ENCODE measurements around the gene ISOC2.
A peak's percentile ranks its signal among the peaks of the same experiment; 100 is the strongest.
"Not testable (repeated sequence)": the region's sequence is repeated elsewhere in the genome, so short reads cannot be mapped to it uniquely, and the experiment has no call there.

ISOC2 gene

DNA sequence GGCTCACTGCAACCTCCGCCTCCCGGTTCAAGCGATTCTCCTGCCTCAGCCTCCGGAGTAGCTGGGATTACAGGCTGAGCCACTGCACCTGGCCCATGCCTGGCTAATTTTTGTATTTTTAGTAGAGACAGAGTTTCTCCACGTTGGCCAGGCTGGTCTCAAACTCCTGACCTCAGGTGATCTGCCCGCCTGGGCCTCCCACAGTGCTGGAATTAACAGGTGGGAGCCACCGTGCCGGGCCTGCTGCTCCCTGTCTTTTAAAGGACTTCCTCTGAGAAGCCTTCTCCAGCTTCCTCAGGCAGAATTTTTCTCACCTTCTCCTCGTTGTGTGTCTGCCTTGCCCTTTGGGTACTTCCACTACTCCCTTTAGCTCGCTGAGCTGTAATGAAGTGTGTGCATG, 35.4 kb upstream of the ISOC2 start:
- H3K4me3 ChIP-seq (ENCODE audit: low read depth in 1 of 2, low read length in 2 of 2); H3K9me3 ChIP-seq (ENCODE audit: control insufficient read depth in 1 of 2, low read length in 2 of 2); H3K27me3 ChIP-seq (ENCODE audit: low read depth, low read length); H3K27ac ChIP-seq (ENCODE audit: low read length): not testable (repeated sequence)
- Histone ChIP-seq H3K4me1 (ENCODE audit: control insufficient read depth in 1 of 2, insufficient read depth in 2 of 2, low read length in 2 of 2) (peaks cover 0 to 21% of the 10 kb centered on the region in 2 donors), H3K36me3 (ENCODE audit: control insufficient read depth in 1 of 2, insufficient read depth in 2 of 2, low read length in 2 of 2) (peaks cover 0 to 29% of the 10 kb centered on the region in 2 donors)

DNA sequence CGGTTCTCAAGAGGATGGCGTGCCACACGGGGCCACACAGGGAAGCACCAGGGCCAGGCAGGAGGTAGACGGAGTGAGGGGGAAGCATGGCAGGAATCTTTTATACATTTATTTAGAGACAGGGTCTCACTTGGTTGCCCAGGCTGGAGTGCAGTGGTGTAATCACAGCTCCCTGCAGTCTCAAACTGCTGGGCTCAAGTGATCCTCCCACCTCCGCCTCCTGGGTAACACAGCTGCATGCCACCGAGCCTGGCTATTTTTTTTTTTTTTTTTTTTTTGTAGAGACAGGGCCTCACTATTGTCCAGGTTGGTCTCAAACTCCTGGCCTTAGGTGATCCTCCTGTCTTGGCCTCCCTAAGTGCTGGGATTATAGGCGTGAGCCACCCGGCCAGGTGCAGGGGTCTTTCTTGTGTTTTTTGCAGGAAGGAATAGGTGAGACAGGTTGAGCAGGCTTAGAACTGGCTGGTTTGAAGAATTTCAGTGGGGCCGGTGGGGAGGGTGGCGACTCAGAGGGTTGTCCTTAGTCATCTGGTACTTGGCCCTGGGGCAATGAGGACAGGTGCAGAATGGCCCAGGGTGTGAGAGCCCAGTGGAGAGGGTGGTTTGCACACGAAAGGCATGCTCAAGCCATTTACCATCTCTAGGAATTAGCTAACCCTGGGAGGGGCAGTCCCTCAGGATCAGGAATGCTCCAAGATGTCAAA, 34.4 kb upstream of the ISOC2 start:
- no peaks in the 10 kb centered on the region for H3K9me3 ChIP-seq (ENCODE audit: control insufficient read depth in 1 of 2, low read length in 2 of 2)
- H3K4me3 ChIP-seq (ENCODE audit: low read depth in 1 of 2, low read length in 2 of 2): no peak overlapping the region
- no peaks in the 10 kb centered on the region for H3K27me3 ChIP-seq (ENCODE audit: low read depth, low read length)
- peaks cover 0 to 31% of the 10 kb centered on the region in 2 donors for H3K4me1 ChIP-seq (ENCODE audit: control insufficient read depth in 1 of 2, insufficient read depth in 2 of 2, low read length in 2 of 2)
- H3K36me3 ChIP-seq (ENCODE audit: control insufficient read depth in 1 of 2, insufficient read depth in 2 of 2, low read length in 2 of 2): peaks cover 0 to 19% of the 10 kb centered on the region in 2 donors
- H3K27ac ChIP-seq (ENCODE audit: low read length): no peak overlapping the region

DNA sequence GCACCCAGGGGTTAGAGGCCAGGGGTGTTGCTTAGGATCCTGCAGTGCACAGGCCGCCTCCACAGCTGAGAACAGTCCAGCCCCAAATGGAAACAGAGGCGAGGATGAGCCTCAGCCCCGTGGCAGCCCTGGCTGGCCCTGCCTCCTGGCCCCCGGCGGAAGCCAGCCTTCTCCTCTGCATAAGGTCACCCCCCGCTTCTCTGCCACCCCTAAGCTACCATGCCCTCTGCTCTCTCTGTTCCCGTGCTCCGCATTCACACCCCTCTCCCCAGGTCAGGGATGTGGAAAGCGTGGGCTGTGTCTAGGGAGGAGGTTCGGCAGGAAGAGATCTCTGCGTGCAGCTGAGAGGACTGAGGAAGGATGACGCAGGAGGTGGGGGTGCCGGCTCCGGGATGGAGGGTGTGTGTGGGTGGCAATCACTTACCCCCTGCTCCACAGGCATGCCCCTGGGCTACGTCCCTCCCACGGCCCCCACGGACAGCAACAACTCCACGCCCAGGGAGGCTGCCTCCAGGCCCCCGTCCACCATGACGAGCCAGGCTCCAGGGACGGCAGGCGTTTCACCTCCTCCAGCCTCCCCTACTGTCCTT, 32.8 kb upstream of the ISOC2 start:
- Histone ChIP-seq H3K36me3 (ENCODE audit: control insufficient read depth in 1 of 2, insufficient read depth in 2 of 2, low read length in 2 of 2) (peaks cover 0 to 7% of the 10 kb centered on the region in 2 donors), H3K4me1 (ENCODE audit: control insufficient read depth in 1 of 2, insufficient read depth in 2 of 2, low read length in 2 of 2) (peaks cover 0 to 46% of the 10 kb centered on the region in 2 donors), H3K27ac (ENCODE audit: low read length) (no peak overlapping the region), H3K27me3 (ENCODE audit: low read depth, low read length) (no peaks in the 10 kb centered on the region), H3K9me3 (ENCODE audit: control insufficient read depth in 1 of 2, low read length in 2 of 2) (no peaks in the 10 kb centered on the region), H3K4me3 (ENCODE audit: low read depth in 1 of 2, low read length in 2 of 2) (peak overlapping the region in 1 of 2 donors; percentile 61)

DNA sequence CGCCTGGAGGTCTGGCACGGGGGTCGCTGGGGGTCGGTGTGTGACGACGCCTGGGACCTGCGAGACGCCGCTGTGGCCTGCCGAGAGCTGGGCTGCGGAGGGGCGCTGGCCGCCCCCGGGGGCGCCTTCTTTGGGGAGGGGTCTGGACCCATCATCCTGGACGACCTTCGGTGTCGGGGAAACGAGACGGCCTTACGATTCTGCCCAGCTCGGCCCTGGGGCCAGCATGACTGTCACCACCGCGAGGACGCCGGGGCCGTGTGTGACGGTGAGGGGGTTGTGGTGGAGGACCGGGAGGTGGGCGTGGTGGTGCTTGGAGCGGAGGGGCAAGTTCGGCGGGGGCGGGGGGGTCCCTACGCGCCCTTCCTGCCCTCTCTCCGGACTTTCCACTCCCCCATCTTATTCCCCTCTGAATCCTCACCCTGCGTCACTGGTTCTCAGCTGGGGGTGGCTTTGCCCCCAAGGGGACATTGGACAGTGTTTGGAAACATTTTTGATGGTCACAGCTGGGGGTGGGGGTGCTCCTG, 32.3 kb upstream of the ISOC2 start:
- no peaks in the 10 kb centered on the region for H3K9me3 ChIP-seq (ENCODE audit: control insufficient read depth in 1 of 2, low read length in 2 of 2)
- H3K4me1 ChIP-seq (ENCODE audit: control insufficient read depth in 1 of 2, insufficient read depth in 2 of 2, low read length in 2 of 2): peaks cover 0 to 51% of the 10 kb centered on the region in 2 donors
- H3K27me3 ChIP-seq (ENCODE audit: low read depth, low read length): no peaks in the 10 kb centered on the region
- H3K36me3 ChIP-seq (ENCODE audit: control insufficient read depth in 1 of 2, insufficient read depth in 2 of 2, low read length in 2 of 2): peaks cover 0 to 2% of the 10 kb centered on the region in 2 donors
- peak overlapping the region in 1 of 2 donors; percentile 61 for H3K4me3 ChIP-seq (ENCODE audit: low read depth in 1 of 2, low read length in 2 of 2)
- no peak overlapping the region for H3K27ac ChIP-seq (ENCODE audit: low read length)

DNA sequence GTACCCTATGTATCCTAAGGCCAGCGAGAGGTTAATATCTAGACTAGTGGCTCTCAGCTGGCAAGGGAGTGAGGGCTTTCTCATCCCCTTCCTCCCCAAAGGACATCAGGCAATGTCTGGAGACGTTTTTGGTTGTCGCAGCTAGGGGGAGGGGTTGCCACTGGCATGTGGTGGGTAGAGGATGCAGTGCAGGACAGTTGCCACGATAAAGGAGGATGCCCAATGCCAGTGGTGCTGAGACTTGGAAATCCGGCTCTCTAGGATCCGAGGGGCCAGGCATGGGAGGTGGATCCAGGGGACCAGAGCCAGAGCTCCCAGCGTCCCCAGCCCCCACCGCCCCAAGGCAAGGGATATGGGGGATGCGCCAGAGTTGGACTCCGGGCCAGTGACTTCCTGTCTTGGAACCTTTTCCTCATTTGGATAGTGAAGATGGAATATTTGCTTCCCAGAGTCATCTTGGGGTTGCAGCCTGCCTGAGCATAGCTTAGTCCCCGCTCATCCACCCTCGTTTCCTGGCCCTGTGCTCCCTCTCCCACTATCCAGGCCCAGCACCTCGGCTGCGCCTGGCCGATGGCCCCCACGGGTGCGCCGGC, 31.7 kb upstream of the ISOC2 start:
- Histone ChIP-seq H3K4me3 (ENCODE audit: low read depth in 1 of 2, low read length in 2 of 2) (peak overlapping the region in 1 of 2 donors; percentile 40), H3K4me1 (ENCODE audit: control insufficient read depth in 1 of 2, insufficient read depth in 2 of 2, low read length in 2 of 2) (peaks cover 0 to 54% of the 10 kb centered on the region in 2 donors), H3K27me3 (ENCODE audit: low read depth, low read length) (no peaks in the 10 kb centered on the region), H3K27ac (ENCODE audit: low read length) (no peak overlapping the region), H3K9me3 (ENCODE audit: control insufficient read depth in 1 of 2, low read length in 2 of 2) (no peaks in the 10 kb centered on the region), H3K36me3 (ENCODE audit: control insufficient read depth in 1 of 2, insufficient read depth in 2 of 2, low read length in 2 of 2) (no peaks in the 10 kb centered on the region)

DNA sequence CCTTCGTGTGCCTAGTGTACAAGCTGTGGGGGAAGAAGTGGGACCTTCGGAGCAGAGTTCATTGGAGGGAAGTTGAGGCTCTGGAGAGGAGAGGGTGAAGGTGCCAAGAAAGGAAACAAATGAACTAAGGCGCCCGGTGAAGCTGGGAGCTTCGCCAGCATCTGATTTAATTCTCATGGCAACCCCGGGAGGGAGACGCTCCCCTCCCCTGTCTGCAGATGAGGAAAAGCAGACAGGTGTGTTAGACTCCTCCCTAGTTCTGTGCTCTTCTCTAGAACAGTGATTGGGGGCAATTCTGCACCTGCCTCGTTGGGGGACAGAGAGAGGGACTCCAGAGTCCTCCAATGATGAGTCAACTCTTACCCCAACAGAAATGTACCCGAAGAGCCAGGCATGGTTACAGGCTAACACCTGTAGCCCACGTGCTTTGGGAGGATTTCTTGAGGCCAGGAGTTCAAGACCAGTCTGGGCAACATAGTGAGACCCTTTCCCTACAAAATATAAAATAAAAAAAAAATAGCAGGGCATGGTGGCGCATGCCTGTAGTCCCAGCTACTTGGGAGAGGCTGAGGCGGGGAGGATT, 31.0 kb upstream of the ISOC2 start:
- Histone ChIP-seq H3K4me3 (ENCODE audit: low read depth in 1 of 2, low read length in 2 of 2) (no peak overlapping the region), H3K36me3 (ENCODE audit: control insufficient read depth in 1 of 2, insufficient read depth in 2 of 2, low read length in 2 of 2) (no peaks in the 10 kb centered on the region), H3K27me3 (ENCODE audit: low read depth, low read length) (no peaks in the 10 kb centered on the region), H3K27ac (ENCODE audit: low read length) (no peak overlapping the region), H3K4me1 (ENCODE audit: control insufficient read depth in 1 of 2, insufficient read depth in 2 of 2, low read length in 2 of 2) (peaks cover 0 to 59% of the 10 kb centered on the region in 2 donors), H3K9me3 (ENCODE audit: control insufficient read depth in 1 of 2, low read length in 2 of 2) (no peaks in the 10 kb centered on the region)

DNA sequence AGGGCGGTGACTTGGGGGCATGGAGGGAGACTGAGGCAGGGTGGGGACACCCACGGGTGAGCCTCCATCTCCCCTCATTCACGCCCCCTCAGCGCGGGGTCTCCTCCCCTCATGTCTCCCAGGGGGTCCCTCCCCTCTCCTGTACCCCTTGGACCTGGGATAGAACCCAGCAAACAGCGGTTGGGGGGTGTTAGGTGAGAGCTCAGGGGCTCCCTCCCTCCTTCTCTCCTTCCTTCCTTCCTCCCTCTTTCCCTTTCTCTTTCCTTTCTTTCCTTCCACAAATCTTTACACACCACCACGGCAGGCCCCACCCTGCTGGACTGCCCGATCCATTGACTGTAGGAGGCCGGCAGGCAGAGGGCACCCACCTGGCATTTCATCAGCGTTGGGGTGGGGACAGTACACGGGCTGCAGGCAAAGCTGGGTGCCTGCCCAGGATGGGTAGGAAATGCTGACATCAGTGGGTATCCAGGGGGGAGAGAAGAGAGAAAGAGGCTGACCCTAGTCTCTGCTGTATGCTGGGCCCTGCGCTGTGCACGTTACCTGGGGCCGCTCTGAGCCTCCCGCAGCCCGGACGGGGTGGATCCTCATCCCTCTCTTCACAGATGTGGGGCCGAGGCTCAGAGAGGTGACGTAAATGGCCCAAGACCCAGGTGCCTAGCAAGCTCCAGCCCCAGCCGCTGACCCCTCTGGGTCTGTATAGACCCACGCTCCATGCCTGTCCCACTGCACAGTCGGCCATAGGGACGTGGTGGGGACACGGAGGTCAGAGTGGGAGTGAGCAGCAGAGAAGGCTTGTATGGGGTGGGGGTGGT, 30.3 kb upstream of the ISOC2 start:
- Histone ChIP-seq H3K4me1 (ENCODE audit: control insufficient read depth in 1 of 2, insufficient read depth in 2 of 2, low read length in 2 of 2) (peaks cover 0 to 66% of the 10 kb centered on the region in 2 donors), H3K27me3 (ENCODE audit: low read depth, low read length) (no peaks in the 10 kb centered on the region), H3K9me3 (ENCODE audit: control insufficient read depth in 1 of 2, low read length in 2 of 2) (no peaks in the 10 kb centered on the region), H3K27ac (ENCODE audit: low read length) (no peak overlapping the region), H3K36me3 (ENCODE audit: control insufficient read depth in 1 of 2, insufficient read depth in 2 of 2, low read length in 2 of 2) (no peaks in the 10 kb centered on the region), H3K4me3 (ENCODE audit: low read depth in 1 of 2, low read length in 2 of 2) (no peak overlapping the region)

DNA sequence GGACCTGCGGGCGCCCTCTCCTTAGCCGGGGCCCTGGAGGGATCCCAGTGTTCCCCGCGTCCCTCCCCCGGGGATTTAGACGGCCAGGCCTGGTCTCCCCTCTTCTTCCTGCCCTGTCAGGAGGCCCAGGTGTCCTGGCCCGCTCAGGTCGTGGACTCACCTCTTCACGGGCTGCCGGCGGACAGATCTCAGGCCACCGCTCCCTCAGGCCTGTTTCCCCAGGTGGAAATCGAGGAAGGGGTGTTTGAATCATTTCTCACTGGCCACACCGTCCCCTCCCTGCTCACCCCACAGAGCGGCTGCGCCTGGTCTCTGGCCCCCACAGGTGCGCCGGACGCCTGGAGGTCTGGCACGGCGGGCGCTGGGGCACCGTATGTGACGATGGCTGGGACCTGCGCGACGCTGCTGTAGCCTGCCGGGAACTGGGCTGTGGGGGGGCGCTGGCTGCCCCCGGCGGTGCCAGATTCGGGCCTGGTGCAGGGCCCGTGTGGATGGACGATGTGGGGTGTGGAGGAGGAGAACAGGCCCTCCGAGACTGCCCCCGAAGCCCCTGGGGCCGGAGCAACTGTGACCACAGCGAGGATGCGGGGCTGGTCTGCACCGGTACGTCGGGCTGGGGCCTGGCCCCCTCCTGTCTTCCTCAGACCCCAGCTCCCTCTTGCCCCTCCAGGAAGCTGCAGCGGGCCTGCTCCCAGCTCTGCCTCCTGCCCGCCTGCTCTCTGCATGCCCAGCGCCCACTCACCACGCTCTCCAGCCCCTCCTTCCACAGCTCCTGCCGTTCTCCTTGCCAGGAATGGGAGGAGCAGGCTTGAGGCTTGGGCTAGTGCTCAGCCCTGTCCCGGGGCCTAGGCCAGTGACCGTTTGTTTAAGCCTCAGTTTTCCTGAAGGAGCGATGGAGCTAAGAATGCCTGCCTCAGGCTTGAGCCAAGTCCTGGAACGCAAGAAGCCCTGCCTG, 29.3 kb upstream of the ISOC2 start:
- H3K4me3 ChIP-seq (ENCODE audit: low read depth in 1 of 2, low read length in 2 of 2): no peak overlapping the region
- H3K27ac ChIP-seq (ENCODE audit: low read length): no peak overlapping the region
- no peaks in the 10 kb centered on the region for H3K36me3 ChIP-seq (ENCODE audit: control insufficient read depth in 1 of 2, insufficient read depth in 2 of 2, low read length in 2 of 2)
- H3K4me1 ChIP-seq (ENCODE audit: control insufficient read depth in 1 of 2, insufficient read depth in 2 of 2, low read length in 2 of 2): peaks cover 3 to 75% of the 10 kb centered on the region in 2 donors
- no peaks in the 10 kb centered on the region for H3K9me3 ChIP-seq (ENCODE audit: control insufficient read depth in 1 of 2, low read length in 2 of 2)
- H3K27me3 ChIP-seq (ENCODE audit: low read depth, low read length): no peaks in the 10 kb centered on the region

DNA sequence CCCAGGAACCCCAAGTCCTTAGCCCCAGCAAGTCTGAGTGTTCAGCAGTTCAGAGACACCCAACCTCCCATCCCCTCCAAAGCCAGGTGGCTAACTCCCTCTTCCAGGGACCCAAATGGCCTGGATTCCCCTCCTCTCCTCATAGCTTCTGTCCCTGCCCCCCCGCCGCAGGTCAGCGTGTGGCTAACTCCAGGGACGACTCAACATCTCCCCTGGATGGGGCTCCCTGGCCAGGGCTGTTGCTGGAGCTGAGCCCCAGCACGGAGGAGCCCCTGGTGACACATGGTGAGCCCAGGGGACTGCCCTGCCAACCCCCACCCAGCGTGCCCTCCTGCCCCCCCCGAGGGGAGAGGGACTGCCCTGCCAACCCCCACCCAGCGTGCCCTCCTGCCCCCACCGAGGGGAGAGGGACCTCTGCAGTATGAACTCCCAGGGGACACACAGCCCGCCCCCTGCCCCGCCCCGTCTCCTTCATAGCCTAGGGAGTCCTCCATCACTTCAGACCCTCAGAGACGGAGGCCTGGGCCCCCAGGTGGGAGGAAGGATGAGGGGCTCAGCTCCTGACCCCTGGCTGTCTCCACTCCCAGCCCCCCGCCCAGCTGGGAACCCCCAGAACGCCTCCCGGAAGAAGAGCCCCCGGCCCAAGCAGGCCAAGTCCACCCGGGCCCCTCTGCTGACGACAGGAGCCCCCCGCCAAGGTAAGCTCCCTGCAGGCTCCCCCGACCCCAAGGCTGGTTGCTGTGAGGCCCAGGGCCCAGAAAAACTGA, 28.5 kb upstream of the ISOC2 start:
- Histone ChIP-seq H3K4me3 (ENCODE audit: low read depth in 1 of 2, low read length in 2 of 2) (peak overlapping the region in 1 of 2 donors; percentile 43), H3K27ac (ENCODE audit: low read length) (no peak overlapping the region), H3K4me1 (ENCODE audit: control insufficient read depth in 1 of 2, insufficient read depth in 2 of 2, low read length in 2 of 2) (peaks cover 3 to 81% of the 10 kb centered on the region in 2 donors), H3K27me3 (ENCODE audit: low read depth, low read length) (no peaks in the 10 kb centered on the region), H3K9me3 (ENCODE audit: control insufficient read depth in 1 of 2, low read length in 2 of 2) (no peaks in the 10 kb centered on the region), H3K36me3 (ENCODE audit: control insufficient read depth in 1 of 2, insufficient read depth in 2 of 2, low read length in 2 of 2) (no peaks in the 10 kb centered on the region)
